ENCODE measurements around the gene SLC15A5.

DNA sequence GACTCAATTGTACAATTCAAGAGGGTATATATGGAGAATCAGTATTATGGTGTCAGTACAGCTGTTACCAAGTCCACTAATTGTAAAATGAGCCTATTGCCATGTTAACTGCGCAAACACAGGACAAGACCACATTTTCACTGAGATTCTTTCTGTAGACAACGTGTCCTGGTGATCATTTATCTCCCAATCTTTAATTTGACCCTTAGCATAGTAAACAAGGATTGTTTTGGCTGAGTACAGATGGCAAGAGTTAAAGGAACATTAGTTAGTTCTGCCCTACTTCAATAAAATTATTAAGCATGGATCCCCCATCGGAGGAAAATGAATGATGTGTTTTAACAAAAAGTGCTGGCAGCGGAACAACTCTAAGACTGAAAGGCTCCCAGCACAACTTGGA is 36.1 kb downstream of the SLC15A5 start:
- TF ChIP-seq, protein P1, sequence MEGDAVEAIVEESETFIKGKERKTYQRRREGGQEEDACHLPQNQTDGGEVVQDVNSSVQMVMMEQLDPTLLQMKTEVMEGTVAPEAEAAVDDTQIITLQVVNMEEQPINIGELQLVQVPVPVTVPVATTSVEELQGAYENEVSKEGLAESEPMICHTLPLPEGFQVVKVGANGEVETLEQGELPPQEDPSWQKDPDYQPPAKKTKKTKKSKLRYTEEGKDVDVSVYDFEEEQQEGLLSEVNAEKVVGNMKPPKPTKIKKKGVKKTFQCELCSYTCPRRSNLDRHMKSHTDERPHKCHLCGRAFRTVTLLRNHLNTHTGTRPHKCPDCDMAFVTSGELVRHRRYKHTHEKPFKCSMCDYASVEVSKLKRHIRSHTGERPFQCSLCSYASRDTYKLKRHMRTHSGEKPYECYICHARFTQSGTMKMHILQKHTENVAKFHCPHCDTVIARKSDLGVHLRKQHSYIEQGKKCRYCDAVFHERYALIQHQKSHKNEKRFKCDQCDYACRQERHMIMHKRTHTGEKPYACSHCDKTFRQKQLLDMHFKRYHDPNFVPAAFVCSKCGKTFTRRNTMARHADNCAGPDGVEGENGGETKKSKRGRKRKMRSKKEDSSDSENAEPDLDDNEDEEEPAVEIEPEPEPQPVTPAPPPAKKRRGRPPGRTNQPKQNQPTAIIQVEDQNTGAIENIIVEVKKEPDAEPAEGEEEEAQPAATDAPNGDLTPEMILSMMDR (IDR thresholded peaks at IDR 0.05): no peak
- no peak for TF ChIP-seq EZH2phosphoT487 (IDR thresholded peaks at IDR 0.05)
- no peak for TF ChIP-seq EZH2 (IDR thresholded peaks at IDR 0.05)

Measured in neural progenitor cell (in vitro differentiated cells).